IPS-18a (cell line): Measurements from ENCODE around the gene KCNT1.

ENCODE experiments used
- H3K27ac ChIP-seq: one replicate; pipeline ENCODE4 v1.5.1; 2013; ENCODE audit warnings: low read length
- H3K27me3 ChIP-seq: one replicate; pipeline ENCODE4 v1.6.1; 2013; ENCODE audit warnings: mild to moderate bottlenecking, low read length; ENCODE audit not compliant: control insufficient read depth, insufficient read depth
- H3K36me3 ChIP-seq: one replicate; pipeline ENCODE4 v1.6.1; 2013; ENCODE audit warnings: low read depth, low read length; ENCODE audit not compliant: control insufficient read depth
- H3K4me1 ChIP-seq: one replicate; pipeline ENCODE4 v1.6.1; 2013; ENCODE audit warnings: low read depth, low read length; ENCODE audit not compliant: control insufficient read depth
- H3K4me3 ChIP-seq: one replicate; pipeline ENCODE4 v1.5.1; 2013; ENCODE audit warnings: low read length
- H3K9ac ChIP-seq: one replicate; pipeline ENCODE4 v1.6.1; 2013; ENCODE audit warnings: mild to moderate bottlenecking, low read length, moderate library complexity
- H3K9me3 ChIP-seq: one replicate; pipeline ENCODE4 v1.6.1; 2013; ENCODE audit warnings: low read depth, low read length; ENCODE audit not compliant: control insufficient read depth

KCNT1 gene

GRCh38 chr9:135774794-135775525 is 73.0 kb downstream of the KCNT1 start:
- Histone ChIP-seq H3K4me3 (no peak overlapping the region), H3K27me3 (no peaks in the 10 kb centered on the region), H3K4me1 (no peaks in the 10 kb centered on the region), H3K36me3 (no peaks in the 10 kb centered on the region), H3K9me3 (no peaks in the 10 kb centered on the region), H3K9ac (no peak overlapping the region), H3K27ac (no peak overlapping the region)

- H3K4me3 ChIP-seq, result no peak overlapping the region
- H3K4me1 ChIP-seq, result no peaks in the 10 kb centered on the region
- no peak overlapping the region for H3K9ac ChIP-seq
- no peaks in the 10 kb centered on the region for H3K27me3 ChIP-seq
- no peak overlapping the region for H3K27ac ChIP-seq
- no peaks in the 10 kb centered on the region for H3K36me3 ChIP-seq
- H3K9me3 ChIP-seq, result no peaks in the 10 kb centered on the region
These were observed 73.9 kb downstream of the KCNT1 start for GRCh38 chr9:135775911-135776310.

- Histone ChIP-seq H3K27ac (no peak overlapping the region), H3K4me1 (no peaks in the 10 kb centered on the region), H3K36me3 (no peaks in the 10 kb centered on the region), H3K9ac (no peak overlapping the region), H3K4me3 (no peak overlapping the region), H3K9me3 (no peaks in the 10 kb centered on the region), H3K27me3 (no peaks in the 10 kb centered on the region)
These were observed 75.1 kb downstream of the KCNT1 start for GRCh38 chr9:135776893-135777622.

- H3K27ac ChIP-seq, result no peak overlapping the region
- no peaks in the 10 kb centered on the region for H3K36me3 ChIP-seq
- no peak overlapping the region for H3K4me3 ChIP-seq
- H3K4me1 ChIP-seq, result no peaks in the 10 kb centered on the region
- H3K9me3 ChIP-seq, result no peaks in the 10 kb centered on the region
- H3K9ac ChIP-seq, result no peak overlapping the region
- no peaks in the 10 kb centered on the region for H3K27me3 ChIP-seq
These were observed 75.7 kb downstream of the KCNT1 start for GRCh38 chr9:135777623-135778177.

GRCh38 chr9:135778421-135778820 is 76.4 kb downstream of the KCNT1 start:
- Histone ChIP-seq H3K9ac (no peak overlapping the region), H3K4me1 (no peaks in the 10 kb centered on the region), H3K27me3 (no peaks in the 10 kb centered on the region), H3K27ac (no peak overlapping the region), H3K36me3 (no peaks in the 10 kb centered on the region), H3K4me3 (no peak overlapping the region), H3K9me3 (no peaks in the 10 kb centered on the region)

- Histone ChIP-seq H3K27me3 (no peaks in the 10 kb centered on the region), H3K4me3 (no peak overlapping the region), H3K4me1 (no peaks in the 10 kb centered on the region), H3K9me3 (no peaks in the 10 kb centered on the region), H3K9ac (no peak overlapping the region), H3K36me3 (no peaks in the 10 kb centered on the region), H3K27ac (no peak overlapping the region)
These were observed 77.6 kb downstream of the KCNT1 start for GRCh38 chr9:135779571-135779970.

GRCh38 chr9:135780086-135780485 is 78.1 kb downstream of the KCNT1 start:
- H3K27ac ChIP-seq, result no peak overlapping the region
- no peak overlapping the region for H3K4me3 ChIP-seq
- no peaks in the 10 kb centered on the region for H3K4me1 ChIP-seq
- H3K27me3 ChIP-seq, result no peaks in the 10 kb centered on the region
- no peaks in the 10 kb centered on the region for H3K36me3 ChIP-seq
- H3K9me3 ChIP-seq, result no peaks in the 10 kb centered on the region
- H3K9ac ChIP-seq, result no peak overlapping the region

GRCh38 chr9:135780626-135781025 is 78.6 kb downstream of the KCNT1 start:
- no peaks in the 10 kb centered on the region for H3K27me3 ChIP-seq
- H3K4me3 ChIP-seq, result no peak overlapping the region
- no peaks in the 10 kb centered on the region for H3K9me3 ChIP-seq
- H3K36me3 ChIP-seq, result no peaks in the 10 kb centered on the region
- no peak overlapping the region for H3K27ac ChIP-seq
- H3K9ac ChIP-seq, result no peak overlapping the region
- H3K4me1 ChIP-seq, result no peaks in the 10 kb centered on the region

GRCh38 chr9:135782946-135783345 is 81.0 kb downstream of the KCNT1 start:
- no peaks in the 10 kb centered on the region for H3K9me3 ChIP-seq
- H3K9ac ChIP-seq, result no peak overlapping the region
- H3K4me3 ChIP-seq, result no peak overlapping the region
- H3K27ac ChIP-seq, result no peak overlapping the region
- H3K36me3 ChIP-seq, result no peaks in the 10 kb centered on the region
- no peaks in the 10 kb centered on the region for H3K27me3 ChIP-seq
- no peaks in the 10 kb centered on the region for H3K4me1 ChIP-seq

- H3K4me3 ChIP-seq, result no peak overlapping the region
- no peaks in the 10 kb centered on the region for H3K27me3 ChIP-seq
- no peaks in the 10 kb centered on the region for H3K4me1 ChIP-seq
- H3K9me3 ChIP-seq, result no peaks in the 10 kb centered on the region
- H3K9ac ChIP-seq, result no peak overlapping the region
- no peak overlapping the region for H3K27ac ChIP-seq
- H3K36me3 ChIP-seq, result no peaks in the 10 kb centered on the region
These were observed 81.7 kb downstream of the KCNT1 start for GRCh38 chr9:135783540-135784245.

GRCh38 chr9:135785013-135785575 is 83.1 kb downstream of the KCNT1 start:
- Histone ChIP-seq H3K9ac (no peak overlapping the region), H3K36me3 (no peaks in the 10 kb centered on the region), H3K4me1 (no peaks in the 10 kb centered on the region), H3K4me3 (no peak overlapping the region), H3K9me3 (no peaks in the 10 kb centered on the region), H3K27me3 (no peaks in the 10 kb centered on the region), H3K27ac (no peak overlapping the region)
